ENCODE data around the gene ZPBP2.

DNA sequence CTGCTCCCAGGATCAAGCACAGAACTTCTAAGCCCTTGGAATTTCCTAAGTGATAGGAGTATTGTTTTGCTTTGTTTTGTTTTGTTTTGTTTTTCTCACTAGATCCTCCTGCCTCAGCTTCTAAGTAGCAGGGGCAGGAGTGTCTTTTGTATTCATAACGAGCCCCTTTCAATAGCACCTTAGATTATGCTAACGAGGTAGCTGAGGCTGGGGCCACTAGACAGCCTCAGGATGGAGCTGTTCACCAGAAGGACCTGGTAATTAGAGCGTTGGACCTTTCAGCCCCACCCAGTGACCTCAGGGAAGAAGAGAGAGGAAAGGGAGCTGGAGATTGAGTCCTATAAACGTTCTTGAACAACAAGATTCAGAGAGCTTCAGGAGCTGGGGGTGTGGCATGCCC is 47.5 kb upstream of the ZPBP2 start:
- TF ChIP-seq, protein P1, sequence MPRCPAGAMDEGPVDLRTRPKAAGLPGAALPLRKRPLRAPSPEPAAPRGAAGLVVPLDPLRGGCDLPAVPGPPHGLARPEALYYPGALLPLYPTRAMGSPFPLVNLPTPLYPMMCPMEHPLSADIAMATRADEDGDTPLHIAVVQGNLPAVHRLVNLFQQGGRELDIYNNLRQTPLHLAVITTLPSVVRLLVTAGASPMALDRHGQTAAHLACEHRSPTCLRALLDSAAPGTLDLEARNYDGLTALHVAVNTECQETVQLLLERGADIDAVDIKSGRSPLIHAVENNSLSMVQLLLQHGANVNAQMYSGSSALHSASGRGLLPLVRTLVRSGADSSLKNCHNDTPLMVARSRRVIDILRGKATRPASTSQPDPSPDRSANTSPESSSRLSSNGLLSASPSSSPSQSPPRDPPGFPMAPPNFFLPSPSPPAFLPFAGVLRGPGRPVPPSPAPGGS (CRISPR knock-in tag; IDR thresholded peaks at IDR 0.05): no peak
- no peak for TF ChIP-seq ZNF232 (CRISPR knock-in tag; IDR thresholded peaks at IDR 0.05; ENCODE audit: borderline replicate concordance)
- TF ChIP-seq CTCF (CRISPR knock-in tag; IDR thresholded peaks at IDR 0.05): 0 out of 2 replicates have a peak, but pooled peaks have one; percentile 21
- TF ChIP-seq ZNF616 (CRISPR knock-in tag; IDR thresholded peaks at IDR 0.05; ENCODE audit: low read depth): no peak
- no peak for TF ChIP-seq TCF7L2 (IDR thresholded peaks at IDR 0.05; ENCODE audit: low read depth, low read length)
- TF ChIP-seq CENPBD1 (CRISPR knock-in tag; IDR thresholded peaks at IDR 0.05; ENCODE audit: borderline replicate concordance, low read depth): no peak
- no peak for TF ChIP-seq POLR2AphosphoS5 (IDR thresholded peaks at IDR 0.05; ENCODE audit: low read depth, low read length)
- no peak for TF ChIP-seq PAX8 (CRISPR knock-in tag; IDR thresholded peaks at IDR 0.05; ENCODE audit: borderline replicate concordance)
- no peak for TF ChIP-seq ZNF251 (CRISPR knock-in tag; IDR thresholded peaks at IDR 0.05)
- TF ChIP-seq ONECUT2 (CRISPR knock-in tag; IDR thresholded peaks at IDR 0.05): no peak
- no peak for TF ChIP-seq BORCS8-MEF2B (CRISPR knock-in tag; IDR thresholded peaks at IDR 0.05)
- TF ChIP-seq JUNB (CRISPR knock-in tag; IDR thresholded peaks at IDR 0.05; ENCODE audit: borderline replicate concordance): no peak
- TF ChIP-seq, protein P2, sequence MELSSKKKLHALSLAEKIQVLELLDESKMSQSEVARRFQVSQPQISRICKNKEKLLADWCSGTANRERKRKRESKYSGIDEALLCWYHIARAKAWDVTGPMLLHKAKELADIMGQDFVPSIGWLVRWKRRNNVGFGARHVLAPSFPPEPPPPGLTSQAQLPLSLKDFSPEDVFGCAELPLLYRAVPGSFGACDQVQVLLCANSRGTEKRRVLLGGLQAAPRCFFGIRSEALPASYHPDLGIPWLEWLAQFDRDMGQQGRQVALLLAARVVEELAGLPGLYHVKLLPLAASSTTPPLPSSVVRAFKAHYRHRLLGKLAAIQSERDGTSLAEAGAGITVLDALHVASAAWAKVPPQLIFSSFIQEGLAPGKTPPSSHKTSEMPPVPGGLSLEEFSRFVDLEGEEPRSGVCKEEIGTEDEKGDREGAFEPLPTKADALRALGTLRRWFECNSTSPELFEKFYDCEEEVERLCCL (CRISPR knock-in tag; IDR thresholded peaks at IDR 0.05; ENCODE audit: borderline replicate concordance): no peak
- TF ChIP-seq MNT (IDR thresholded peaks at IDR 0.05): no peak
